SU-DHL-6 (cell line): Measurements from ENCODE around the gene KIZ.

Experiments used
- H2AFZ ChIP-seq: fragments of 200-600 bp; sonication (generic); 2 replicates; pipeline ENCODE4 v1.6.1; 2014; ENCODE audit warnings: low read depth, mild to moderate bottlenecking, moderate library complexity, mixed read lengths, antibody characterized with exemption, low read length; ENCODE audit not compliant: severe bottlenecking
- H3F3A ChIP-seq: fragments of 200-600 bp; shearing (Covaris generic); 2 replicates; pipeline ENCODE4 v1.6.0; 2016; ENCODE audit warnings: antibody characterized with exemption, mild to moderate bottlenecking; ENCODE audit not compliant: insufficient read depth
- H3K27ac ChIP-seq: fragments of 200-600 bp; sonication (generic); 2 replicates; pipeline ENCODE4 v1.5.1; 2016; ENCODE audit warnings: low read depth, mild to moderate bottlenecking, low read length, moderate library complexity, mixed read lengths
- H3K27me3 ChIP-seq: fragments of 200-600 bp; sonication (generic), shearing (Covaris generic); 2 replicates; pipeline ENCODE4 v1.6.0; 2014; ENCODE audit warnings: mild to moderate bottlenecking, low read length
- H3K36me3 ChIP-seq: fragments of 200-600 bp; sonication (generic); 2 replicates; pipeline ENCODE4 v1.6.1; 2014; ENCODE audit warnings: mild to moderate bottlenecking, low read length, mixed read lengths
- H3K4me2 ChIP-seq: fragments of 300-600, 200-600 bp; shearing (Covaris generic), sonication (generic); 2 replicates; pipeline ENCODE4 v1.6.0; 2014; ENCODE audit warnings: low read length, low read depth, mild to moderate bottlenecking; ENCODE audit not compliant: poor library complexity, severe bottlenecking
- H3K4me3 ChIP-seq: fragments of 200-600 bp; sonication (generic); 2 replicates; pipeline ENCODE4 v1.5.1; 2014; ENCODE audit warnings: antibody characterized with exemption, low read length, mild to moderate bottlenecking, mixed read lengths; ENCODE audit not compliant: insufficient read depth, poor library complexity, severe bottlenecking
- H3K79me2 ChIP-seq: fragments of 200-600 bp; sonication (generic); 2 replicates; pipeline ENCODE4 v1.6.1; 2014; ENCODE audit warnings: mild to moderate bottlenecking, low read length, moderate library complexity; ENCODE audit not compliant: insufficient read depth
- H3K9ac ChIP-seq: fragments of 200-600 bp; sonication (generic); 2 replicates; pipeline ENCODE4 v1.7.0; 2014; ENCODE audit warnings: mild to moderate bottlenecking, low read length
- H3K9me2 ChIP-seq: fragments of 200-600 bp; sonication (generic); replicated peaks from 2 replicates; pipeline ENCODE4 v1.6.1; 2014; ENCODE audit warnings: low read length; ENCODE audit not compliant: insufficient read depth
- H3K9me3 ChIP-seq: fragments of 200-600 bp; sonication (generic); 2 replicates; pipeline ENCODE4 v1.6.1; 2014; ENCODE audit warnings: low read length, mixed read lengths; ENCODE audit not compliant: insufficient read depth
- H4K20me1 ChIP-seq: fragments of 200-600 bp; sonication (generic); 2 replicates; pipeline ENCODE4 v1.6.1; 2014; ENCODE audit warnings: low read depth, mild to moderate bottlenecking, antibody characterized with exemption, low read length, moderate library complexity, mixed read lengths
- CTCF ChIP-seq: fragments of 200-600 bp; sonication (generic); IDR thresholded peaks from one replicate; pipeline ENCODE4 v1.5.1; 2017; ENCODE audit warnings: antibody characterized with exemption, mild to moderate bottlenecking, low read length, moderate library complexity; ENCODE audit not compliant: insufficient read depth, poor library complexity, severe bottlenecking
- EZH2phosphoT487 ChIP-seq: fragments of 200-600 bp; sonication (generic), shearing (Covaris generic); conservative IDR thresholded peaks from 2 replicates; pipeline ENCODE4 v1.6.1; 2018; ENCODE audit warnings: mild to moderate bottlenecking, antibody characterized with exemption, low read length, moderate library complexity, mixed read lengths

KIZ gene

GRCh38 chr20:21225215-21225947 is 99.5 kb downstream of the KIZ start:
- Histone ChIP-seq H3K27ac (no peak overlapping the region), H3K9me3 (no peaks in the 10 kb centered on the region), H3K36me3 (no peaks in the 10 kb centered on the region), H3K9ac (no peak overlapping the region), H3F3A (no peaks in the 10 kb centered on the region), H3K9me2 (no peaks in the 10 kb centered on the region), H3K27me3 (no peaks in the 10 kb centered on the region), H2AFZ (no peak overlapping the region), H3K79me2 (no peaks in the 10 kb centered on the region), H3K4me3 (no peak overlapping the region), H3K4me2 (no peak overlapping the region), H4K20me1 (no peaks in the 10 kb centered on the region)
- no peak for TF ChIP-seq EZH2phosphoT487
- TF ChIP-seq CTCF = no peak

GRCh38 chr20:21228511-21228910 is 102.6 kb downstream of the KIZ start:
- no peaks in the 10 kb centered on the region for H3K27me3 ChIP-seq
- no peaks in the 10 kb centered on the region for H3K9me3 ChIP-seq
- no peak overlapping the region for H3K27ac ChIP-seq
- H3K79me2 ChIP-seq = no peaks in the 10 kb centered on the region
- no peak overlapping the region for H3K4me2 ChIP-seq
- no peak overlapping the region for H3K4me3 ChIP-seq
- no peaks in the 10 kb centered on the region for H3F3A ChIP-seq
- H2AFZ ChIP-seq = no peak overlapping the region
- no peak for TF ChIP-seq CTCF
- no peak for TF ChIP-seq EZH2phosphoT487
- no peak overlapping the region for H3K9ac ChIP-seq
- H4K20me1 ChIP-seq = no peaks in the 10 kb centered on the region
- no peaks in the 10 kb centered on the region for H3K9me2 ChIP-seq
- H3K36me3 ChIP-seq = no peaks in the 10 kb centered on the region

GRCh38 chr20:21229163-21229562 is 103.3 kb downstream of the KIZ start:
- no peaks in the 10 kb centered on the region for H3K36me3 ChIP-seq
- H3K9me2 ChIP-seq = no peaks in the 10 kb centered on the region
- TF ChIP-seq CTCF (no peak), EZH2phosphoT487 (no peak)
- H3K27me3 ChIP-seq = no peaks in the 10 kb centered on the region
- no peak overlapping the region for H3K9ac ChIP-seq
- H4K20me1 ChIP-seq = no peaks in the 10 kb centered on the region
- H3K4me2 ChIP-seq = no peak overlapping the region
- H2AFZ ChIP-seq = no peak overlapping the region
- no peaks in the 10 kb centered on the region for H3K79me2 ChIP-seq
- no peak overlapping the region for H3K27ac ChIP-seq
- no peaks in the 10 kb centered on the region for H3F3A ChIP-seq
- no peak overlapping the region for H3K4me3 ChIP-seq
- H3K9me3 ChIP-seq = no peaks in the 10 kb centered on the region
